ENCODE measurements around the gene CEPT1. TPM values are rescaled to one million over a fixed set of nuclear protein-coding genes. Genes with fewer than 3 reads are reported as not detected.

The CEPT1 gene
- total RNA-seq, result 35.9 and 37.6 TPM in 2 replicates

GRCh38 chr1:111139956-111140679 is at the start of gene CEPT1, which contains the start of gene DRAM2:
Gene CEPT1 (plus strand): TSS chr1:111140223. CDS start chr1:111147715, 7,492 bp downstream.
Gene DRAM2 (minus strand): TSS chr1:111140093. CDS start chr1:111131554, 8,539 bp downstream.

DNA sequence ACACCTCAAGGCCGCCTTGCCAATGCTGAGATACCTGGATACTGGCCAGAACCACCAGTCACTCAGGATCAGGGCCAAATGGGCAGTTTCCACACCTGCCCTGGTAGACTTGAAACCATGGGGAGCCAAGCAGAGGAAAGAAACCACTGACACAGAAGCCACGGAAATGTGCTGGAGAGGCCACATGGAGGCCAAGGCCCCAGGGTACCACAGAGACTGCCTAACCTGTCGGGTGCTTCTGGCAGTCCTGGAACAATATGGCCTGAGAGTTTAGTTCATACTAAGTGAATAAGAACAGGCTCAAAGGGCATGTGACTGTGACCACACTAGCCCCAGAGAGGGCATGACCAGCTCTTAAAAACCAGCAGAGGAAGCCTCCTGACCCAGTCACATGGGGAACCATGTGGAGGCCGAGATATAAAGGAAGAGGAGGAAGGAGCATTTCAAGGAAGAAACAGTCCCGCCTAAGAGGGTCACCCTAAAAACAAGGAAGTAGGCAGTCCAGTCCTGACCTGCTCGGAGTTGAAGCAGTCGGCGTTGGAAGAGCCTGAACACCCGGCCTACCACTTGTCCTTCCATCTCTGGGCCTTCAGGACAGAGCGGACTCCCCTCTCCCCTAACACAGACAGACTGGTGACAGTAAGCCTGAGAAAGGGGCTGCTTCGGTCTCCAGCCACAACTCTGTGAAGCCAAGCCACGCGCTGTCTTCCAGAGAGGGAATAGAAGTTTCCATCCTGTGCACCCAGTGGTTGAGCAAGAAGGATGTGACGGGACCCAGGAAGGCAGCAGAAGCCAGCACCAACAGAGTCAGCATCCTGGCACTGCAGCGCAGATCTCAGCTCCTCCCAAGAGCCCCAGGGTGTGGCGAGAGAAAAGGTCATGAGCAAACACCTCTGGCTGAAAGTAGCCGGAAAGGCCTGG is 60.1 kb downstream of the CEPT1 start, which contains the start of gene DENND2D:
Gene DENND2D, minus strand, starts transcription at position 766 of the 921 bp plus-strand sequence. Its CDS starts 187 bp downstream, at position 579.

GRCh38 chr1:111227434-111227833 is 87.4 kb downstream of the CEPT1 start, which contains the start of gene CHI3L2:
Gene CHI3L2 (plus strand): TSS chr1:111227713. CDS start chr1:111227730, 17 bp downstream.

Small RNA genes lying within 50 kb of the gene (small RNA-seq; reads per million reads assigned to genes)
- gene AL355816.1, result not detected

Other genes with a start within 250 kb of the CEPT1 start
- gene LRIF1, start 176.3 kb upstream of the CEPT1 start, total RNA-seq, result 11.4 and 11.5 TPM in 2 replicates
- 49.9 and 61.7 TPM in 2 replicates for gene DRAM2, start 130 bp upstream of the CEPT1 start, total RNA-seq
- 5.5 and 10.0 TPM in 2 replicates for gene DENND2D, start 60.4 kb downstream of the CEPT1 start, total RNA-seq
- gene CHI3L2, start 87.5 kb downstream of the CEPT1 start, total RNA-seq, result 0.49 TPM in 1 of 2 replicates, not detected in the other
- not detected in 2 replicates for gene CHIA, start 150.6 kb downstream of the CEPT1 start, total RNA-seq

All from hair follicle dermal papilla cell (primary cell).